Measurements from ENCODE around the gene MIAT.
A peak's percentile ranks its signal among the peaks of the same experiment; 100 is the strongest.

Gene MIAT

DNA sequence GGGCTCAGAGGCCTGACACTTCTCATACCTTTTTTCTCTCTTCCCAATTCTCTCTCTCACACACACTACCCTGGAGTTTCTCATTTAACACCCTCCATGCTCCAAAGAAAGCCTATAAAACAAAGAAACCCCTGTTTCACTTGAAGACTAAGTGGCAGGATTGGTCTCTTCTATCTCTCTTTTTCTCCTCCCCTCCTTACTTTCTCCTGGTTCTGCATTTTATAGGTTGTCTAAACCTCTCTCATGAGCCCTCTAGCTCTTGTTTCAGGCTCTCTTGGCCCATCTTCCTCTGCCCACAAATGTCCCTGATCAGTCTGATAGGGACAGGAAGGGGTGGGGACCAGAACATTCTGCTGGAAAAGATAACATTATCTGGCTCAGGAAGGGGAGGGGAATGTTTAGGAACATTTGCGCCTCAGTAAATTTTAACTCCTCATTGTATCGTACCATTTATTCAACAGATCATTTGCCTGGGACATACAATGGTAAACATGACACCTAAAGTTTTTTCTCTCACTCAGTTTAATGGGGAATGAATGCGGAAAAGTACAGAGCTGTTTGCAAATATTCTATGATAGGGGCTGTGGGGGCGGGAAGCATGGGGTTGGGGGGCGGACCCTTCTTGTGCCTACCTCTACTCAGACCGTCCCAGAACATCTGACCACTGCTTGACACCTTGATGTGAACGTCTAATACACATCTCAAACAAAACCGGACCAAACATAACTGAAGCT lies 24.8 kb upstream of the MIAT start:
- DNase-seq: peak; percentile 97

DNA sequence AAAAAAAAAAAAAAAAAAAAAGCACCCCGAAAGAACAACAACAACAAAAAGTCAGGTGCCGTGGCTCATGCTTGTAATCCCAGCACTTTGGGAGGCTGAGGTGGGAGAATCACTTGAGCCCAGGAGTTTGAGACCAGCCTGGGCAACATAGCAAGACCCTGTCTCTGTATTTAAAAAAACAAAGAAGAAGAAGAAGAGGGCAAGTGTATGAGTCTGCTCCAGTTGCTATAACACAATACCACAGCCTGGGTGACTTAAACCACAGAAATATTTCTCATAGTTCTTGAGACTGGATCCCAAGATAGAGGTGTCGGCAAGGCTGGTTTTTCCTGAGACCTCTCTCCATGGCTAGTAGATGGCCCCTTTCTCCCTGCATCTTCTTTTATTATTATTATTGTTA lies 23.2 kb upstream of the MIAT start:
- DNase-seq: no peak

DNA sequence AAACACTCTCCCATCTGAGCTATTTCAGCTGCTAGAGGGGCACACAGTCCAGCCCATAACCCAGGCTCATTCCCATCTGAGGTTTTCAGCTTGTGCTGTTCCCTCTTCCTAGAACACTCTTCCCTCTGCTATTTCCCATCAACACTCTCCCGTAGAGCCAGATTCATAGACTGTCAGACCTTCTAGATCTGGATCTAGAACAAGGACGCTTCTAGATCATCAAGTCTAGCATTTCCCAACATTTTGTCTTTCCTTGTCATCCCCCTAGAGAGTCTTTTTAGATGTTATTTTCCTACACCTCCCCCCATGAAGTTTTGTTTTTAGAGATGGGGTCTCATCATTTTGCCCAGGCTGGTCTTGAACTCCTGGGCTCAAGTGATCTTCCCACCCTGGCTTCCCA lies 22.3 kb upstream of the MIAT start:
- no peak for DNase-seq

DNA sequence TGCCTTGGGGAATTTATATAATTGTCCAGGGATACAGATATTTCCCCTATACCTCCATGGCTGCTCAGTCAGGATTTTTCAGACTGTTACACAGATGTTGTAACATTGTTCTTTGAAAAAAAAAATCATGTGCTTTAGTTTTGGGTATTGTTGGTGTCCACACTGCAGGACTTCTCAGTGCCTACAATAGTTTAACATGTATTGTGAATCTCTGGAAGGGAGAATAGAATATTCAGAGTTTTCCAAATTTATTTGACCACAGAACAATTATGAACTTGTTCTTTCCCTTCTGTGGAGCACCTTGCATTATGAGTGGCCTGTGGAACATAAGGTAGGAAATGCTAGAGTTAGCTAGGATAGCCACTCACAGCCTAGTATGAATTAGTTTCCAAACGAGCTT lies 21.1 kb upstream of the MIAT start:
- DNase-seq: no peak

DNA sequence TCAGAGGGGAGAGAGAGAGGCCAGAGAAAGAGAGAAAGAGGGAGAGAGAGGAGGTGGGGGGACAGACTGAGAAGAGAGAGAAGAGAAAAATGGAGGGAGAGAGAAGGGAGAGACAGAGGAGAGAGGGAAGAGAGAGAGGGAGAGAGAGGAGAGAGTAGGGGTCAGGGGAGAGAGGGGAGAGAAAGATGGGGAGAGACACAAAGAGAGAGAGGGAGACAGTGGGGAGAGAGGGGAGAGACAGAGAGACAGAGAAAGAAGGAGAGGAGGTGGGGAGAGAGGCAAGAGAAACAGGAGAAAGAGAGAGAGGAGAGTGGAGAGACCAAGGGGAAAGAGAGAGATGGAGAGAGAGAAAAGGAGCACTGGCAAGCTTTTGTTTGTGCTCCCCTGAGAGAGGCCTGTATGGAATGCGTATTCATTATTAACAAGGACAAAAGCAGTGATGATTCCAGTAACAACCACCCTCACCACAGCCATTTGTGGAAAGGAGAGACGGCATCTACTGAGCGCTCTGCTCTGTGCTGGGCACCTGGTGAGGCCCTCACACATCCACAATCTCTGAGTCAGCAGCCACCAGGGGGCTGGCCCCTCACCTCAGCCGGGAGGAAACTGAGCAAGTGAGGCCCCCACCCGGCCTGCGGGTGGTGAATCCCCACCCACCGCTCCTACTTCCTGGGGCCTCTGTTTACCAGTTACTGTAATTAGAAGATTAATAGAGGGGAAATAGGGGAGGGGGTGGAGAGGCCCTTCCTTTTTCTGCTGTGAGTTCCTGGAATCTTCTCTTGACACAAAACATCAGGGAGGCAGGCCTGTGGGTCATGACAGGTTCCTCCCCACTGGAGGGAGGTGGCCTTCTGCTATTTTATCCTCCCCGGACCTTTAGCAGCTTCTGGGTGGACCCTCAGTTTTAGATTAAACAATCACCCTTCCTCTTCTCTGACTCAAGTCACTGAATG lies 14.6 kb upstream of the MIAT start:
- DNase-seq: peak; percentile 79

DNA sequence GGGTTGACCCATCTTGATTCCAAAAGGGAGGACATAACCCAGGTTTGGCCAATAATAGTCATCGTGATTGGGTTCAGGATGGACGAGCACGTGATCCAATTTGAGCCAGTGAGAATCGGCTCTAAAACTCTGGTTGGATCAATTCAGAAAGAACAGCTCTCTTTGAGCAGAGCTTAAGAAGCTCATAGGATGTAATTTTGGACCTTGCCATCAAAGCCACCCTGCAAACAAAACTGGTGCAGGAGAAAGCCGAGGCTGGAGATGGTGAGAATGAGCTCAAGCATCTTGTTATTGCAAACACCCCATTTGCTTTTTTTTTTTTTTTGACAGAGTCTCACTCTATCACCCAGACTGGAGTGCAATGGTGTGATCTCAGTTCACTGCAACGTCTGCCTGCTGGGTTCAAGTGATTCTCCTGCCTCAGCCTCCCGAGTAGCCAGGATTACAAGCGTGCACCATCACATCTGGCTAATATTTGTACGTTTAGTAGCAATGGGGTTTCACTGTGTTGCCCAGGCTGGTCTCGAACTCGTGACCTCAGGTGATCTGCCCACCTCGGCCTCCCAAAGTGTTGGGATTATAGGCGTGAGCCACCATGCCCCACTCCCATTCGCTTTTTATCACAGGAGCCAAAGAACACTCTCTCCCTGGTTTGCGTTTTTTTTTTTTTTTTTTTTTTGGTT lies 13.8 kb upstream of the MIAT start:
- DNase-seq: no peak

DNA sequence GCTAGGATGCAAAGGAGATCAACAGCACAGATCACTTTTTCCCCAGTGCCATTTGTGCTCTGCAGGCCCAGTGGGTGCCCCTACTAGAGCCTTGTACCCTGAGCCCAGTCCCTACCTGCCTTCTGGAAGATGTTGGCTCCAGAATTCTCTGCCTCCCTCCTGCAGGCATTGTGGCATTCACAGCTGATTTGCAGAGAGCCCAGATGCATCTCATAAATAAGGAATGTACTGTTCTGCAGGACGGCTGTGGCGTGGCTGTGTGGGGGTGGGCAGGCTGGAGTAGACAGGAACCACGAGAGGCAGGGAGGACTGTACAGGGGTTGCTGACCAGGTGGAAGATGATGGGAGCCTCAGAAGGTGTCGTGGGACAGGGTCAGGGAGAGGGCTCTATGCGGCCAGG lies 11.2 kb upstream of the MIAT start:
- no peak for DNase-seq

DNA sequence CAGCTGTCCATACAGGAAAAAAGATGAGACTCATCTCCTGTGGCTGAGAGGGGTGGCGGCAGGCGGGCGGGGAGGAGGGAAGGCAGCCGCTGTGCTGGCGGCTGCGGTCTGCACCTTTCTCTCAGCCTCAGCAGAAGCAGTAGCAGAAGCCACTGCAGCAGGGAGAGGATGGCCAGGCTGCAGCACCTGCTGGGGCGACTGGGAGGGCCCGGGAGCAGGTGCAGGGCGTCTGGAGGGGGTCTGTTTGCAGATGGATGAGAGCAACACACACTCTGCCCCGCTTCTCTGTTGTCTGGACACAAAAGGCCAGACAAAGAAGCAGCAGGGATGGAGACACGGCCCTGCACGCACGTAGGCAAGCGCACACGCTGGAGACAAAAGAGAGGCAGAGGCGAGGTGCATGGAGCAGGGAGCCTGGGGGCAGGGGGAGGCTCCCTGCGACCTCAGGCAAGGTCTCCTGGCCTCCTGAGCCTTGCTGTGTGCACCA lies 9.3 kb upstream of the MIAT start:
- DNase-seq: peak; percentile 62

DNA sequence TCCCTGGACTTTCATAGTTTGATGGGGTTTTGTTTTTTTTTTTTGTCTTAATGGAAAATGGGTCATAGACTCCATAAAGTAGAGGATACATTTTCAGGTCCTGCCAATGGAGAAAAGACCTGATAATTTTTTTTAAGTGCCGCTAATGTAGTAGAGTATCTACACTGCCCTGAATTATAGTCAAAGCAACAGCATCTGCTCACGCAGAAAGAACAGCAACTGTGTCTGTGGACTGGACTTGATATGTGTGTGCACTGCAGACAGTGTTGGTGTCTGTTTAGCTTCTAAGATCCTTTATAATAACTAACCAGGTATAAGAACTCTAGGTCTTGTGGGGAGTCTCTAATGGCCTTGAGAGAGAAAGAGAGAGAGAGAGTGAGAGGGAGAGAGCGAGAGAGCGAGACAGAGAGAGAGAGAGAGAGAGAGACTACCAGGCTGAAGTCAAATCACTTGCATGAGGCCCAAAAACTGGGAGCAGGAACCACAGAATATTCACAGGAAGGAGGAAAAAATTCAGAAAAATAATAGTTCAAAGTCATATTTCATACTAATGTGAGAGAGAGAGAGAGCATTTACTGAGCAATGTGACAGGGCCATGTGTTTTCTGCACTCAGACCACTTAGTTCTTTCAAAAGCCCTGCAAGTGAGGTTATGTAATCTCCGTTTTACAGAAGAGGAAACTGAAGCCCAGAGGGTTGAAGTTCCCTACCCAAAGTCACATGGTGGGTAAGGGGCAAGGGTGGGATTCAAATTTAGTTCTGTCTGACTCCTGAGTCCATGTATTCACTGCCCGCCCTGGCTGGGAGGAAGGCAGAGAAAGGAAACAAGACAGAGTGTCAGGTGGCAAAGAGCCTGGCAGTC lies 8.6 kb upstream of the MIAT start:
- DNase-seq: peak; percentile 73

DNA sequence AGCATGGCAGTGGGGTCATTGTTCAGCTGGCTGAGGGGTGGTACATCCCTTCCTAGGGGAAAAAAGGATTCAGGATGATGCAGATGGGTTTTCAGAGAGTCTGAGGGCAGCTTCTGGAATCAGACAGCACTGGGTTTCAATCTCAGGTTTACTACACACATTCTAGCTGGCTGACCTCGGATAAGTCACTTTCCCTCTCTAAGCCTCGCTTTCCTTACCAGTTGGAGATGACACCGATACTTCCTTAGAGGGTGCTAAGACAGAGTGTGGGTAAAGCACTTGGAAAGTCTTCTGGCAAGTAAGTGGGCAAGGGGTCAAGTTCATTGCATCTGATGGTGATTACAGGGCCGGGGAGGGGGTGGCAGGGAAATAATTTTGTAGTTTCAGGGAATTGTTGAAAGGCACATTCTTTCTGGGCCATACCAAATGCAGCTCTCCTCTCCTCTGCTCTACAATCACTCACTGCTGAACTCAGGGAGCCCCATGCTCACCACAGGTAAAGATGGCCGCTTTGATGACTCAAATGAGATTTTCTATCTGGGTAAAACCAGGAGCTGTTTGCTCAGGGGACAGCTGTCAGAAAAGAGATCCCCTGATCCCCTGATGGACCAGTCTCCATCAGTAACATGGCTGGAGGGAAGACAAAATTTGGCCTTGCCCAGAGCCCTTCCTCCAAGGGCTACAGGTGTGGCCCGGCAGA lies 6.5 kb upstream of the MIAT start:
- no peak for DNase-seq

DNA sequence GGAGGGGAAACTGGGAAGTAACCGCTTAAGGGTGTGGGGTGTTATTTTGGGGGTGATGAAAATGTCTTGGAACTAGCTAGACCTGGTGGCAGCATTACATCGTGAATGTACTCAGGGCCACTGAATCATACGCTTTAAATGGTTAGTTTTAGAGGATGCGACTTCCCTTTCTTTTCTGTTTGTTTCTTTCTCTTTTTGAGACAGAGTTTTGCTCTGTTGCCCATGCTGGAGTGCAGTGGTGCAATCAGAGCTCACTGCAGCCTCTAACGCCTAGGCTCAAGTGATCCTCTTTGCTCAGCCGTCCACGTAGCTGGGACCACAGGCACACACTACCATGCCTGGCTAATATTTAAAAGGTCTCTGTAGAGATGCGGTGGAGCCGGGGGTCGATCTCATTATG lies 5.6 kb upstream of the MIAT start:
- no peak for DNase-seq

DNA sequence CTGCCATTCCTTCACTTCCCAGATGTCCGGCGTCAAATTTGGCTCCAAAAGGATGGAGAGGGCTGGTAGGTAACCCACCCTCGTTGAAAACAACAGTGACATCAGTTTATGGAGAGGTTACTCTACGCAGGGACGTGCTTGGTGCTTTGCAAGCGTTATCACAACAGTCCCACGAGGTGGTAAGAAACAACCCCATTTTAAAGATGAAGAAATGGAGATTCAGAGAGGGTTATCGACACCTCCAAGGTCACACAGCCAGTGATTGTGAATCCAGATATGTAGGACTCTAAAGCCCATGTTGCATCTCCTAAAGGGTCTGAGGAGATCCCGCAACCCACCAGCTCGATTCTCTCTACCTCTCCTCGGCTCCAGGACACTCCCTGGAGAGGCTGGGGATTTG lies 773 bp downstream of the MIAT start:
- peak; percentile 58 for DNase-seq

DNA sequence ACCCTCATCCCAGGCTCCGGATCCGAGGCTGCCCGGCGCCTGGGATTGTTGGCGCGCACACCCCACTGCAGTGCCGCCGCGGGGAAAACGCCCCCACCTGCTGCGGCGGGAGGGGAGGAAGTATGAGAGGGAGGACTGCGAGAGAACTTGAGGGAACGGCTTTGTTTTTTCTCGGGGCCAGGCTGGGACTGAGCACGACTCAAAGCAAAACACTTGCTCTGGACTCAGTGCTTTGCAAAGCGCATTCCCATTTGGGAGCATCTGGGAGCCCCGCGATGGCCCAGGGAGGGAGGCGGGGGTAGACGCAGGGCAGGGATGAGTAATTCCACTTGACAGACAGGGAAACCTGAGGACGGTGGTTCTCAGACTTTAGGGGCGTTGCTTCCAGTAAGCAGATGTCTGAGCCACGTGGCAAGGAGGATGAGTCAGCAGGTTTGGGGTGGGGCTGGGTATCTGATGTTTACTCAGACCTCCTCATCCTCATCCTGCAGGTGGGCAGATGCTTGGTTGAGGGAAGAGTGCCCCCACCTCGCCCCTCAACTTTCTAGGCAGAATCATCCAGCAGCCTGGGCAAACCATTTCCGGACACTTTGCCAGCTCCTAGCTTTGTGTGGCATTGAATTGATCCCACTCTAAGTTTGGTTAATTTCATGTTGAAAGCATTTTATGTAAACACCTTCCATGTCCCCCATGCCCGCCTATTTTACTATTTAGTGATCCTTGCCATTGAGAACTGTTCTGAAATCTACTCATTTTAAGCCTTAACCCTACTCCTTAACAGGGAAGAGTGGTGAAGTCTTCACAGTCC lies 1.5 kb downstream of the MIAT start:
- peak; percentile 94 for DNase-seq

DNA sequence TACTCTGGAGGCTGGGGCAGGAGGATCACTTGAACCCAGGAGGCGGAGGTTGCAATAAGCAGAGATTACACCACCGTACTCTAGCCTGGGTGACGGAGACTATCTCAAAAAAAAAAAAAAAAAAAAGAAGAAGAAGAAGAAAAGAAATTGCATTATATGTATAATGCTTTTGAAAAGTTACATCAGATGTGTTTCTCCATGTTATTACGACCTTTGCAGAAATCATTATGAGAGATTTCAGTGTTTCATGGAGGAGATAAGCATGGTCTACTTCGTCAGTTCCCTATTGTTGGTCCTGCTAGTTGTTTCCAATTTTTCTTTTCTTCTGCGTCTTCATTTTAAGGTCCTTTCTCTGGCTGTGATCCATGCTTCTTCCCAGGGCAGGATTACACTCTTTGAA lies 3.0 kb downstream of the MIAT start:
- DNase-seq: no peak

DNA sequence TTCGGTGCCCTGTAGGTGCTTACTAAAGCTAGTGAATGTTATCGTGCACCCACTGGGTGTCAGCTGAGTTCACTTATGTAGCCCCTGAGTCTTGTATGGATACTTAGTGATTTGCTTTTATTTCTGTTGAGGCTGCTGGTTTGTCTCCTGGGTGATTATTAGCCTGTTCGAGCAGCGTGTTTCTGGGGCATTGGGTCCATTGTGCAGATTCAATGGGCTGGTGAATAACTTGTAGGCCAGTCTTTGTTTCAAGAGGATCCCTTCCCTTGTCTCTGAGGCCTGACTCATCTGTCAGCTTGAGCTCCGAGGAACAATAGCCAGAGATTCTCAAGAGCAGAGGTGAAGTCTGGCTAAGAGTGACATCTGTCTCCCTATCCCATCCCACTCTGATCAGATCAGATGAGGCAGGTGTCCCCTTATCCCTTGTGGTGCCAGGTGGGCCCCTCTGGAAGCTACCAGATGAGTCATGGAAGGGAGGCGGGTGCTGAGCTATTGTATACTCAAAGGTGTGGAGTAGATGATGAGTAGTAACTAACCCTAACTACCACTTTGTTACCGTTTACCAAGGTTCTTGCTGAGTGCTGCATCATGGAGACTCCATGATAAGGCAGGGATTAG lies 3.7 kb downstream of the MIAT start:
- no peak for DNase-seq

DNA sequence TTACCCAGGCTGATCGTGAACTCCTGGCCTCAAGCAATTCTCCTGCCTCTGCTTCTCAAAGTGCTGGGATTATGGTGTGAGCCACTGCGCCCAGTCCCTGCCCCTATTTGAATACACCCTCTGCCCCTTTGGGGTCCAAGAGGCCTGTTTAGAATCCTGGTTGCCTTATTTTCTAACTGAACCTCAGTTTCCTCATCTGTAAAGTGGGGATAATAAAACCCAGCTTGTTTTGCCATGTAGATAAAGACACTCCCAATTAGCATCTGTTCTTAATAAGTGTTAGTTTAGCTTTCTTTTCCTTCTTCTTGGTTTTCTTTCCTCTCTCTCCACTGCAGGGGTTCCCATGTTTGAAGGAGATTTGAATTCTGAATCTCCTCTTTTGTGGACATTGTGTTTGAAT lies 4.8 kb downstream of the MIAT start:
- no peak for DNase-seq

DNA sequence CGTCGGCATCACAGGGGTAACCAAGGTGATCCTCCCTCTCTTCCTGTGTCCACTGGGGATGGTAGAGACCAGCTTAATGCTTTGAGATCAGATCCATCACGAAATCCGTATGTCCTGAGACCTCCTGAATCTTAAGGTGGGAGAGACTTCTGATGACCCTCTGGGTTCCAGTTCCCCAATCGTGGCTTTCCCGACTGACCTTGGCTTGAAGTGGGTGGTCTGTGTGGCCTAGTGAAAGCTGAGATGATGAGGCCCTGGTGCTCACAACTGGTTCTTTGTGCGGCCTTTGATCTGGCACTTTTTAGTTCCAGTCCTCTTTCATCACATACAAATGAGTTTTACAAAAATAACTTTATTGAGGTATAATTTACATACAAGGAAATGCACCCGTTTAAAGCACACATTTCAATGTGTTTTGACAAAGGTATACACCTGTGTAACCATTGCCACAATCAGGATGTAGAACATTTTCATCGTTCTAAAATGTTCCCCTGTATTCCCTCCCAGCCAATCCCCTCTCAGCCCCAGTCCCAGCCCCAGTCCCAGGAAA lies 6.1 kb downstream of the MIAT start:
- DNase-seq: no peak

DNA sequence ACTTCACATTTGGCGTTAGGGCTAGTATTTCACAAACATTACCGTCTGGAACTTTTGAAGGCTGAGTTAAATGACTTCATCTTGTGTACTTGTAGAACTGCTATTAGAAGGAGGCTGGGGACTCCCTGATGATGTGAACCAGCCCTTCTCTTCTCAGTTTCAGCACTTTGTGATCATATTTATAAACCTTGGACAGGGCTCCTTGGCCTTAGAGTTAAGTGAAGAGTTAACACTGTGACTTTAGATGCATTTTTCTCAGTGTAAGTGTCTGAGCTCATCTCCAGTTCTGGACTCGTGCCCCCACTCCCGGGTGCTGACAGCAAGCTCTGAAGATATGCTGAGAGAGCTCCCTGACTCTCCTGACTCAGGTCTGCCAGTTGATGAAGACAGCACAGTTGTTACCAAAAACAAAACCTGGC lies 8.4 kb downstream of the MIAT start:
- no peak for DNase-seq

DNA sequence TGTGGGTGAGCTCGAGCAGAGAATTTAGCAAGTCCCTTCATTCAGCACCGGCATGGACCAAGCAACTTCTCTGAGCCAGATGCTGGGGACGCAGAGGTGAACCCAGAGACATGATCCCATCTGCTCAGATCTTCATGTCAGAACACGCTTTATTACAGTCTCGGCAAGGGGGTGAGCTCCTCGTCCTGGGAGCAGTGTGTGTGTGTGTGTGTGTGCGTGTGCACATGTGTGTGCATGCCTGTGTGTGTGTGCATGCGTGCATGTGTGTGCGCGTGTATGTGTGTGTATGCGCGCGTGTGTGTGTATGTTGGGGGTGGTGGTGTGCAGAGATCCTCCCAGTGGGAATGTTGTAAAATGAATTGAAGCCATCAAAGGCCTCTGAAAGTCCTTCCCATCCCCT lies 9.8 kb downstream of the MIAT start:
- DNase-seq: no peak

DNA sequence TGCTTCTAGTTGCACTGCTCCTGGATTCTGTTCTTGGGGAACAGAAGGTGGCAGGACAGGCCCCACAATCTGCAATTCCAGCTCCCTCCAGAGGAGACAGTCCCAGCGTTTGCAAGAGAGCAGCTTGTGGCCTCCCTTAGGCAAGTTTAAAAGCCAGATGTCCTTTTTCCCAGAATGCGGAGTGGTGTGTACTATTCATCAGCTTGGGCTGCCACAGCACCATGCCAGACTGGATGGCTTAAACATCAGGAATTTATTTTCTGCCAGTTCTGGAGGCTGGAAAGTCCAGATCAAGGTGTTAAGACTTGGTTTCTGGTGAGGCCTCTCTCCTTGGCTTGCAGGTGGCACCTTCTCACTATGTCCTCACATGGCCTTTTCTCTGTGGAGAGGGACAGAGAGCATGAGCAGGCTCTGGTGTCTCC lies 11.7 kb downstream of the MIAT start:
- peak; percentile 79 for DNase-seq

Measured in hematopoietic multipotent progenitor cell treated with erythropoietin and hydrocortisone succinate and interleukin-3 and kit ligand, for 6 days (in vitro differentiated cells).